ENCODE data around the gene RAB35.

The RAB35 gene

DNA sequence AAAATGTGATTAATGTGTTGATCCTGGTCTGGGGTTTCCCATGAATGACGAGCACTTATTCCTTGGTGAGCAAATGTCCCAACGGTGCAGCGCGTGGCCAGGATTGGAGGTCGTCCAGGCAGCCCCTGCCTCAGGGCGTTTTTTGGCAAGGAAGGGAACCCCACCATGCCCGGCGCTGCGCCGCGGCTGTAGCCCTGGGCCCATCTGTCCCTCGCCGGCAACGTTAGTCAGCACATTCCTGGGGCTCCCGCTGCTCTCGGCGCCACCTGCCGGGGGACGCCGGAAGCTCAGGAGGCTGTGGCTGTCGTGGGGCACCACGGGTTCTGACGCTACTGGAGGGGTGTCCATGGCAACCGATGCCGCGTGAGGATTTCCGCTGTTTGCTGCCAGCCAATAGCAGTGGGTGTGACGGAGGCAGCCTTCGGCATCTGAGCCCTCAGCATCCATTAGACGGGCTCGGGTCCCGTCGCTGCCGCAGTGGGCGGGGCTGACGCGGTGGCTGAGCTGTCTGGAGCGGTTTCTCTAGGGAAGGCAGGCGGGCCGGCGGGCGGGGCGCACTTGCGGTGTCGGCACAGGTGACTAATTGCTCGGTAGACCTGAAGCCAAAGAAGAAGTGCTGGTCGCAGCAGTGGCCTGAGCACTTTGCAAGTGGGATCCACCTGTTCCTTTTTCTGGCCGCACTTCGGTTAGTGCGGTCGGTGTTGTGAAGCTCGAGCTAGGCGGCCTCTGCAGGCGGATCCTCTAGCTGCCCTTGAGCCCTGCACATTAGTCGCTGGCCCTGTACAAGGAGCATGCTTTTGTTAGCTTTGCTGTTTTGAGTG, 29.5 kb downstream of the RAB35 start:
- peak; percentile 98 for DNase-seq (ENCODE audit: low read depth)

DNA sequence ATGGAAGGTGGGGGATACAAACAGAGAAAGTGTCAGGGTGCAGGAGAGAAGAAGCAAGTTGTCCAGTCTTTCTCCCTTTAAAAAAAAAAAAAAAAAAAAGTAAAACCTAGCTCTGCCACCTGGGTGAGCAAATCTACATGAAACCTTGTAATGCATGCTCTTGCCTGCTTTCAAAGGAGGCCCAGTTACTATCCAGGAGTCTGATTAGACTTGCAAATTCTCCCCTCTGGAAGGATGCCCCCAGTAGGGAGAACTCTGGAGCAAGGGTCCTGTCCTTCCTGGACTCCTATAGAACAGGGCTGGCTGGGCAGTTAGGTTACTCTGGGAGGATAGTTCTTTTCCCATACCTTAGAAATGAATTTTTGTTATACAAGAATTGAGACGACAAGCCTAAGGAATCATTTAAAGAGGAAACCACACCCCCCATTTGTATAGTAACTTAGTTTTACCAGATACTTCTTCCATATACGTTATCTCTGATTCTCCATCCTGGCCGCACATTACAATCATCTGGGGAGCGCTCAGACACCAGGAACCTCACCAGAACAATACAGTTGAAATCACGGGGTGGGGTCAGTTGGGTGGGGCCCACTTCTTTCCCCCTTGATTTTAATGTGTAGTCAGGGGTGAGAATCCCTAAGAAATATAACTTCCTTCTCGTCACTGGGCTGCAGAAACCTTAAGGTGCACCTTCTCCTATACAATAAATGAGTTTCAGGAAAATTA, 30.5 kb downstream of the RAB35 start:
- no peak for DNase-seq (ENCODE audit: low read depth)

DNA sequence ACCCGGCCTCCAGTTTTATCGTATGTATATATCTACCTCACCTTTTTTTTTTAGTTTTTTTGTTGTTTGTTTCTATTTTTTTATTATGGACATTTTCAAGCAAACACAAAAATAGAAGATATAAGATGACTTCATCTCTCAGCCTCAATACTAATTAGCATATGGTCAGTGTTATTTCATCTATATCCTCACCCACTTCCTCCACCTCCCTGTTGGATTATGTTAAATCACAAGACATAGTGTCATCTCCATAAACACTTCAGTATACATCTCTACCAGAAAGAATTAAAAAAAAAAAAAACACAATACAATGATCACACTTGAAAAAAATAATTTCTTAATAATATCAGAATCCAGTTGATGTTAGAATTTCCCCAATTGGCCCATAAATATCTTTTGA, 34.9 kb downstream of the RAB35 start:
- no peak for DNase-seq (ENCODE audit: low read depth)

DNA sequence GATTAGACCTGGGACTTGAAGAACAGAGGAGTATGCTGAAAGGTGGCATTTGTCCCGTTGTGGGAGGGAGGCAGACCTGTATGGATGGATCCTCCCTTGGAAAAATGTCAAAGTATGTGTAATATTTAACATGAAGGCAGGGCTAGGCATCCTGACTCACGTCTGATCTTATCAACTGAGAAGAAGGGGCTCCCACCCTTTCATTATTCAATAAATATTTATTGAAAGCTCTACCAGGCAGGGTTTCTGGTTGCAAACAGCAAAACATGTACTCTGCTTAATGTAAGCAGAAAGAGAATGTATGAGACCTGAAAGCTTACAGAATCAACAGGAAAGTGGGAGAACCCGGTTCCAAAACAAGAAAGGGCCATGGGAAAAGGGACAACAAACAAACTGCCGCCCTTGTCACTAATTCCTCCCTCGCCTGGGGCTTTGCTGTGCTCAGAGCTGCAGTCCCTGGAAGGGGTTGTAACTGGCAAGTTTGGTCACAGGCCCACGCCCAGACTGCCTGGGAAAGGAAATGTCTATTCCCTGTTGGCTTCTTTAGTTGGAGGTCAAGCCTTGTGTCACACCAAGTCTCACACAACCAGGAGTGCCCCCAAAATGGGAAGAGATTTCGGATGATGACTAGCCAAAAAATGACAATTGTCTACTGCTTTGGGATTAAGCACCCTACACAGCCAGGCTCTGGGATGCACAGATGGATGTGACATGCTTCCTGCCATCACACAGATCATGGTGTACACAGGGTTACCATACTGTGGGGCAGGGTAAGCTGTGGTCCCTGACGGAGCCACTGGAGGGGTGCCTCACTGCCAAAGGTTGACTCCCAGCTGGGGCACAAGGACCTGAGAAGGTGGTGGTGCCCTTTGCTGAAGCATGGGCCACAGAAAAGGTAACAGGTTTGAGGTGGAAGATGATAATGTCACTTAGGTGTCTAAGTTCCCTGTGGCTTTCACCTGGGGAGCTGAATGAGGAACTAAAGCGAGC, 36.8 kb downstream of the RAB35 start:
- DNase-seq (ENCODE audit: low read depth), result no peak

DNA sequence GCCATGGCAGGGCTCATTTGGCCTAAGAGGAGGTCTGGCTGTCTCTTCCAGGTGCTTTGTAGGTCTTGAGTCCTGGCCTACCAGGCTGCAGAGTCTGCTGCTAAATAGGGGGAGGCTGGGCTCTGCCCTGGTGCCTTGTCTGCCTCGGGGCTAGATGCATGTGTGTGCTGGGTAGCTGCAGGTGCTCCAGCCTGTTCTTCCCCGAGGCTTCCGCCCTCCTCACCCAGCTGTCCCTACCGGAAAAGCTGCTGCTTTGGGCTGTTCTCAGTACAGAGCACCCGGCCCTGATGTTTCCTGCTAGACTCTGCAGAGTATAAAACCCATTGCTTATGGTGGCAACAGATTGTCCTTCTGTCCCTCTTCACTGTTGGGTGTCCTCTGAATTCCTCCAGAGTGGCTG, 37.7 kb downstream of the RAB35 start:
- no peak for DNase-seq (ENCODE audit: low read depth)

DNA sequence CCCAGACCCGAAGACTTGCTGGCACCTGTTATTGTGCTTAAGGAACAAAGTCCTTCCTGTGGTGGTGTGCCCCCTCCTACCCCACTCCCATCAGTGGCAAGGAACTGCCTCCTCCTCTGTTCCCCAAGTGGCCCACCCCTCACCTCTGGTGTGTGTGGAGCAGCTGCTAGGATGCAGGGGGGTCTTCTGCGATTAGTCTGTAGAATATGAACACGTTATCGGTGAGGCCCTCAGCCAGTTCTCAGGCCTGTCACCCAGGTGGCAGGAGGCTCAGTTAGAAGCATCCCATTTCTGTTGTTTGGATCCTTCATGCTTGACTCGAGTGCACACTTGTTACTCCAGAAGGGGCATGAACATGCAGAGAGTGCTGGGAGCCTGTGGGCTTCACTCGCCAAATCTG, 39.3 kb downstream of the RAB35 start:
- DNase-seq (ENCODE audit: low read depth), result no peak

DNA sequence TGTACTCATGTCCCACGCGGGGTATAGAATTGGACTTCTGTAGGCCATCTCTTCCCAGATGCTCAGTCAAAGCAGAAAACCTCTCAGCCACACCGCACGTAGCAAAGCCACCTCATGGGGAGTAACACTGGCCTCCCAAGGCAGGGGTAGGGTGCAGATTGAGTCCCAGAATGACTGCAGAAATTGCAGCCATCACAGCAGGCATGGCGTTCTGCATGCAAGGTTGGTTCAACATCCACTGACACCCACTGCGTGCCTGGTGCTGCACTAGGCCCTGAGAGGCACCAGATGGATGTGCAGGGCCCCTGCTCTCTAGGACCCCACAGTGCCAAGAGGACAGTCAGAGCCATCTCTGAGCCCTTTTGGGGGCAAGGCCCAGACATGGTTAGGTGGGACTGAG, 39.9 kb downstream of the RAB35 start:
- DNase-seq (ENCODE audit: low read depth), result no peak

DNA sequence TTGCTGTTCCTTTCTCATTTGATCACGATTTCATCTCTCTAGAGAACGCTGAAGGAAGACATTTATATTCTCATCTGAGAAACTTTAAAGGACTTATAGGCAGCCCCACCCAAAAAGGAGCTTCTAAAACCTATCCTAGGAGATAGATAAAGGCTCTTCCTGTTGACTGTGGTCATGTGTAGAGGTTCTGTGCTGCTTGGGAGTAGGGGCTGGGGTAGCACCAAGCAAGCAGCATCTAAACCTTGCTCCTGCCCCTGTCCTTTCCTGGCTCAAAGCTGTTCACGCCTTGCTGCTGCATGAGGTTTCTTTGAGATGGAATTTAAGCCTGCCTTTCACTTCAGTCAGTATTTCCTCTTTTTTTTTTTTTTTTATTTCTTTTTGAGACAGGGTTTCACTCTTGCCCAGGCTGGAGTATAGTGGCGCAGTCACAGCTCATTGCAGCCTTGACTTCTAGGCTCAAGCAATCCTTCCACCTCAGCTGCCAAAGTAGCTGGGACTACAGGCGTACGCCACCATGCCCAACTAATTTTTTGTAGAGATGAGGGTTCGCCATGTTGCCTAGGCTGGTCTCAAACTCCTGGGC, 41.4 kb downstream of the RAB35 start:
- DNase-seq (ENCODE audit: low read depth), result no peak

DNA sequence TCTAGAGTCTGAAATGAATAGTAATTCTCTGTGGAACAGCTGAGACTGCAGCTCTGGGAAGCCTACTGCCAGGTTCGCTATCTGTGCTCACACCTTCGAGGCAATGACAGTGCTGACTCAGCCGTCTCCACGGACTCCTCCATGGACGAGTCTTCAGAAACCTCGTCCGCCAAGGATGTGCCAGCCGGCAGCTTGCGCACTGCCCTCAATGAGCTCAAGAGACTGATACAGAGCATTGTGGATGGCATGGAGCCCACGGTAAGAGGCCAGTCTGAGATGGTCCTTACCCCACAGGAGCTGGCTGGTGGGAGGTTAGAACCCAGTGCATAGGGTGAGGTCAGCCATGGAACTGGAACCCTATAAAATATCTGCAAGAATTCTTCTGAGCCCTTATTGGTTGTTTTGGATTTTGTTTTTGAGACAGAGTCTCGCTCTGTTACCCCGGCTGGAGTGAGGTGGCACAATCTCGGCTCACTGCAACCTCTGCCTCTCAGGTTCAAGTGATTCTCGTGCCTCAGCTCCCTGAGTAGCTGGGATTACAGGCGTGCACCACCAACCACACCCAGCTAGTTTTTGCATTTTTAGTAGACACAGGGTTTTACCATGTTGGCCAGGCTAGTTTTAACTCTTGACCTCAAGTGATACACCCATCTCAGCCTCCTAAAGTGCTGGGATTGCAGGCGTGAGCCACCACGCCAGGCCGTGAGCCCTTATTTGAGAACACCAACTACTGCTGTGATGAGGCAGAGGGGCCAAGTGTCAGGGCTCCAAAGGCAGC, 43.9 kb downstream of the RAB35 start:
- no peak for DNase-seq (ENCODE audit: low read depth)

DNA sequence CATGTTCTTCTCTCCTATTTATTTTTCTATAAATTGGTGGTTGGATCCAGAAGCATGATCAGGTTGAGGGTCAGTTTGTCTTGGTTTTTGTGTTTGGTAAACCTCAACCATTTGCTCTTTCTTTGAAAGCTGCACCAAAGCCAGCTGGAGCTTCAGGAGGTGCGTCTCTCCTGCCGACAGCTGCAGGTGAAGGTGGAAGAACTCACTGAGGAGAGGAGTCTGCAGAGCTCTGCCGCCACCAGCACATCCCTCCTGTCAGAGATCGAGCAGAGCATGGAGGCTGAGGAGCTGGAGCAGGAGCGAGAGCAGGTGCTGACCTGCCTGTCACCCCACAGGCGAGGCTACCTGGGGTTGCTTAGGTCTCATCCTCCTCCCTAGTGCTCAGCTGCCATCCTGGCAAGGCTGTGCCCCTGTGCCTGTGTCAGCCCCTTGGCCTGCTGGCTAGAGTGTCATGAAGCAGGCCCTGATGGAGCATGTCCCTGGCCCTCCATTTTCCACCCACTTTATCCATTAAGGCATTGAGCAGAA, 45.0 kb downstream of the RAB35 start:
- no peak for DNase-seq (ENCODE audit: low read depth)

DNA sequence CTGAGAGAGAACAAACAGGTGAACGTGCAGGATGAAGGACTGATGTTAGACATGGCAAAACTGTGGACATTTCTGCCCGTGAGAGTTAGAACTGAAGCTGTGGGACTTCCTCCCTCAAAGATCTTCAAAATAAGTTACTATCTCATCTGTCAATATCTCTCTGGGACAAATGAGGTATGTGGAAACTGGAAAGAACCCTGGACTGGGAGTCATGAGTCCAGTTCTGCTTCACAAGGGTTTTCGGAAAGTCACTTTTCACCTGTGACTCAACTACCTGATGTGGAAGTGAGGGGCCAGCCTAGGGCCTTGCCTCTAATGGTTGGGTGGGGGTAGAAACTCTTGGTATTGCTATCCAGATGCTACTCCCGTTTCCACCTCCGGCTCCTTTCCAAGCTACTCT, 47.3 kb downstream of the RAB35 start:
- DNase-seq (ENCODE audit: low read depth), result no peak

DNA sequence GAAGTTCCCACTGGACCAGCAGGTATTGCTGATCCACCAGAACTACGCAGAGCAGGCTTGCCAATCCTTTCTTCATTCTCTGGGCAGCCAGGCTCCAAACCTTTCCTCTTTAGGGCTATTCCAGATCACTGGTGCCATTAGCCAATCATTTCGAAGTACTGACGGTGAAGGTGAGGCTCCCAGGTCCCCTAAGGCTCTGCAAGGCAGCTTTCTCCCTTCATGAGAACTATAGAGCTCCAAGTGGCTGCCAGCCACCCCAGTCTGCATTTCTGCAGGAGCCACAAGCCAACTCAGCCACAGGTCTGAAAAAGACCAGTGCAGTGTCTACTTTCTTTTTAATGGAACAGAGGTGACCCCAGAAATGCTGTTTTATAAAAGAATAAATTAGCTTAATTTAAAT, 48.7 kb downstream of the RAB35 start:
- no peak for DNase-seq (ENCODE audit: low read depth)

DNA sequence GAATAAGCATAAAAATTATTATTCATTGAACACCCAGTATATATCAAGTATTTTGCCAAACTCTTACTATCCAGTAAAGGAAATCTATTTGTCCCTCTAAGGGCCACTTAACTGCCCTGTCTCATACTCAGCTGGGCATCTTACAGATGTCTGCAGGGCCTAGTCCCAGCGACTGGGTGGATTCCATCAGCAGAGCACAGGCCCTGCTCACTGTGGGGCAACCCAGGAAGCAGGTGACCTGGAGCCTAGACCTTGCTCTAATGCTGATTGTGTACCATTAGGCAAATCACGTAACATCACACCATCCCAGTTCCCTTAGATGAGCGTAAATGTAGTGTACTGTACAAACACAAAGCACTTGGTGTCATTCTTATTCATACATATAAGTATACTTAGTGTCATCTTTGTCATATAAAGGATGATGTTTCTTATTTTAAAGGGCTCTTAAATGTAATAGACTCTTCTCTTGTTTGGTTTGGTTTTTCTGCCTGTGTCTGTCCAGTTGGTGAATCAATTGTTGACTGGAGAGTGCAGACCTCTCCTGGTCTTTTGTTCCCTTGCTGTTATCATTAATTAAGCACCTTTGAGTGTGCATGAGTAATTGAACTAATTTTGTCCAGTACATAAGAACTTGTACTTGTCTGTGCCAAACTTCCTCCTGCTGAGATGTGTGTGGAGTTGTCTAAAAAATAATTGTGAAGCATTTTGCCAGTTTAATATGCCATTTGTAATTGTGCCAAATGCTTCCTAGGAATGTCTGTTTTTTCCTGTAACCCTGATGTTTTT, 49.3 kb downstream of the RAB35 start:
- DNase-seq (ENCODE audit: low read depth), result no peak

DNA sequence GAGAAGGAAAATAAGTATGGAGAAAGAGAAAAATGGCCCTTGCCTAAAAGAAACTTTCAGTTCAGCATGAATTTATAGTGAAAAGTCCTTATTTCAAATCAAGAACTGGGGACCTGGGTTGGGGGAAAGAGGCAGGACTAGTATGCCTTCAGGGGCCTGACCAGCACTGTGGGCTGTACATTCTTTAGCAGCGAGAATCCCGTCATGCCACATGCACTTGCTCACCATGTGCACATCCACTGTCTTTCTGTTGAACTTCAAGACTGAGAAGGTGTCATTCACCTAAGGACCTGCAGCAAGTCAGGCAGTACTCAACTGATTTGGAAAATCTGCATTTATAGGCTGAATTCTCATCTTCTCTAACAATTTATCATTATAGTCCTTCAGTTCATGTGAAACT, 50.2 kb downstream of the RAB35 start:
- no peak for DNase-seq (ENCODE audit: low read depth)

DNA sequence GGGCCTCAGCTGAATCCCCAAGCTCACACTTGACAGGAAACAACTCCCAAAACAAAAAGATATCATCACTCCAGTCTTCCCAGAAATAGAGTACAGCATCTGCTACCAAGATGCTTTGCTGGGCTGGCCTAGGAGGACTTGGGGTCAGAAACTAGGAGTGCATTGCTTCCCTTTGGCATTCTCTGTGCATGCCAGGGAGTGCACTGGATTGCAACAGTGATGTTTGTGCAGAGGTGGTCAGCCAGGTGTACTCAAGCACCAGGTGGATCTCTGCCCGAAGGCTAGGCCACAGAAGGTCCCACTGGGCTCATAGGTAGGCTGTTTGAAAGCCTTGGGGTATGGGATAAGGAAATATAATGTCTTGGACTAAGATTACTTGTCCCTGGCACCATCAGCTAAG, 51.1 kb downstream of the RAB35 start:
- DNase-seq (ENCODE audit: low read depth), result no peak

DNA sequence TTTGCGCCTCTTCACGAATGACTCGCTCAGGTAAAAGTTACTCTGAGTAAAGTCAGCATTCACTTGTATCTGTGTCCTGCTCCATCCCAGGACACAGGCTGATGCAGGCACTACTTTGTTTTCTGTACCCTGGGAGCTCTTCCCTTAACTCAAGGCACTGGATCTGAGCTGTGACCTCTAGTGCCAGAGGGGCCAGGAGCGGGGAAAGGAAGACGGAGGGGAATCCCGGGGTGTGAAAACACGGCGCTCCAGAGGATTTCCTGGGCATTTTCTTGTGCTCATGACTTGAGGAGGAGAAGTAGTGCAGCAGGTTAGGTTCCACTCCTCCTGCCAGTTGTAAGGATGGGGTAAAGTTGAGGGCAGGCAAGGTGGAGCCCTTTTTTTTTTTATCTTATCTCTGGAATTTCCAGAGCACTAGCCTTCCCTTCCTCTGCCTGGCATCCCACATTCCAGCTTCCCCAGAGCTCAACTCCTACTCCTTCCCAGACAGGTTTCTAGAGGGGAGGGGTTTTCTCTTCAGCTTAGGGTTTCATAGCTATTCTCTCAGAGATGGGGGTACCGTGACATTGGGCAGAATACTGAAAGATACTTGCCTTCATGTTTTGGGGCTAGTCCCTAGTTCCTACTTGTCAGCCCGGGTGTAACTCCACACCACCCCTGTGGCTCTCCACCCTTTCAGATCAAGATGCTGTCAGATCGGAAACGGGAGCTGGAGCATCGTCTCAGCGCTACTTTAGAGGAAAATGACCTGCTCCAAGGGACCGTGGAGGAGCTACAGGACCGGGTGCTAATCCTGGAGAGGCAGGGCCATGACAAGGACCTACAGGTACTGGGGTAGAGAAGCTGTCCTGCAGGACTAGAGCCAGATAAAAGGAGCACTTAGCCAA, 52.3 kb downstream of the RAB35 start:
- no peak for DNase-seq (ENCODE audit: low read depth)

DNA sequence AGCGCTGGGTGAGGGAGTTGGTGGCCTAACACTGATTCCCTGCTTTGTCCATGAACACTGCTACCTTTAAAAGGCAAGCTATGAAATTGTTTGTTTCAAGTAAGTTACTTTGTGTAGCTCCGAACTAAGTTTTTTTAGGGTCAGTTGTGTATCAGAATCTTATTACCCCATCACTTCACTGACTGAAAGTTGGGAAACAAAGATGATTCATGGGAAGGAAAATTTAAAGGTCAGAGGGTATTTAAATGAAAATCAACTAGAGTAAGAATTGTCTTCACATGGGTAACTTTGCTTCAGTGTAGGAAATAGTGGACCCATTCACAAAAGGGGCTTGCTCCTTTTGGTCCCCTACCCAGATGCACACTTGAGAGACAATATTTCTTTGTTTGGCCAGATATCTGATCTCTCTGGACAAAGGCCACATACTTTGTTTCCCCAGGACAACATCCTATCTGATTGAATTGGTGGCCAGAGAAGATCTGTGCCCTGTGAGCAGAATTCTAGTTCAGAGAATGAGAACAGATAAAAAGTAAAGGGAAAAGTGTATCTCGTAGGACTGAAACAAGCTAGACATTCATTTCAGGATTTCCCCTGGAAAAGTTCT, 53.5 kb downstream of the RAB35 start:
- peak; percentile 8 for DNase-seq (ENCODE audit: low read depth)

DNA sequence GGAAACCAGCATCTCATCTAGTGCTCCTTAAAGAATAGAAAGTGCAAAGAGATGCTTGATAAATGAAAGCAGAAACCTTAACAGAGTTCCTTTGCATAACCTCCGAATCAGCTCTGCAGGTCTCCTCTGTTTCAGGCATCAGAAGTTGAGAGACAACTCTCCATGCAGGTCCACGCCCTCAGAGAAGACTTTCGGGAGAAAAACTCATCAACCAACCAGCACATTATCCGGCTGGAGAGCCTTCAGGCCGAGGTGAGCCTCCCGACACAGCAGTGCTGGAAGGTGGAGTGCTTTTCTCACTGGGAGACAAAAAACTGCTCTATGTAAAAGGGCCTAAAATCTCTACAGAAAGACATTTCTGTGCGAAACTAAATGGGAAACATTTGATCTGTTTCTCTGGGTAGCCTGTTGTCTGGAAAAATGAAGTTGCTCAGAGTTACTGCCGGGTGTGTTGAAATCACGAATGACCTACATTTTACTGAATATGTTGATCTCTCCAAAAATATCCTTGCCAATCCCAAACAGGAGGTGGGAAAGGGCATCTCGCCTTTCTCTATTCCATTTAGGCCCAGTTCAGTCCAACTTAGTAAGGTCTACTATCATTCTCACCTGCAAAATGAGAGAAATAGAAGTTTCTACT, 54.9 kb downstream of the RAB35 start:
- peak; percentile 4 for DNase-seq (ENCODE audit: low read depth)

Measured in fibroblast of gingiva (primary cell).